Neural progenitor cell (in vitro differentiated cells): Measurements from ENCODE around the gene PHLDB2.

ENCODE experiments used
- EZH2 ChIP-seq: fragments of 200-600 bp; sonication (generic); IDR thresholded peaks from 2 replicates; pipeline ENCODE4 v1.6.1; 2017; ENCODE audit warnings: antibody characterized with exemption, mild to moderate bottlenecking, moderate library complexity
- EZH2phosphoT487 ChIP-seq: fragments of 200-600 bp; sonication (generic); IDR thresholded peaks from 2 replicates; pipeline ENCODE4 v1.6.1; 2017; ENCODE audit warnings: antibody characterized with exemption
- TF ChIP-seq, protein P1 (sequence below): fragments of 200-600 bp; sonication (generic); IDR thresholded peaks from 2 replicates; pipeline ENCODE4 v1.5.1; 2017; ENCODE audit warnings: antibody characterized with exemption, mild to moderate bottlenecking

DNA sequence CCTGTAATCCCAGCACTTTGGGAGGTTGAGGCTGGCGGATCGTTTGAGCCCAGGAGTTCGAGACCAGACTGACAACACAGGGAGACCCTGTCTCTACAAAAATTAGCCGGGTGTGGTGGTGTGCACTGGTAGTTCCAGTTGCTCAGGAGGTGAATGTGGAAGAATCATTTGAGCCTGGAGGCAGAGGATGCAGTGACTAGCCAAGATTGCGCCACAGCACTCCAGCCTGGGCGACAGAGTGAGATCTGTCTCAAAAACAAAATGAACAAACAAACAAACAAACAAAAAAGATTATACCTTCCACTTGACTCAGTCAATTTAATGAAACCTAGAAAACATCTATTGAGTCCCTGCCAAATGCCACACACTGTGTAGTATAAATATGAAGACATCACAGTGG, 30.5 kb upstream of the PHLDB2 start:
- TF ChIP-seq, protein P1, sequence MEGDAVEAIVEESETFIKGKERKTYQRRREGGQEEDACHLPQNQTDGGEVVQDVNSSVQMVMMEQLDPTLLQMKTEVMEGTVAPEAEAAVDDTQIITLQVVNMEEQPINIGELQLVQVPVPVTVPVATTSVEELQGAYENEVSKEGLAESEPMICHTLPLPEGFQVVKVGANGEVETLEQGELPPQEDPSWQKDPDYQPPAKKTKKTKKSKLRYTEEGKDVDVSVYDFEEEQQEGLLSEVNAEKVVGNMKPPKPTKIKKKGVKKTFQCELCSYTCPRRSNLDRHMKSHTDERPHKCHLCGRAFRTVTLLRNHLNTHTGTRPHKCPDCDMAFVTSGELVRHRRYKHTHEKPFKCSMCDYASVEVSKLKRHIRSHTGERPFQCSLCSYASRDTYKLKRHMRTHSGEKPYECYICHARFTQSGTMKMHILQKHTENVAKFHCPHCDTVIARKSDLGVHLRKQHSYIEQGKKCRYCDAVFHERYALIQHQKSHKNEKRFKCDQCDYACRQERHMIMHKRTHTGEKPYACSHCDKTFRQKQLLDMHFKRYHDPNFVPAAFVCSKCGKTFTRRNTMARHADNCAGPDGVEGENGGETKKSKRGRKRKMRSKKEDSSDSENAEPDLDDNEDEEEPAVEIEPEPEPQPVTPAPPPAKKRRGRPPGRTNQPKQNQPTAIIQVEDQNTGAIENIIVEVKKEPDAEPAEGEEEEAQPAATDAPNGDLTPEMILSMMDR, result no peak
- TF ChIP-seq EZH2 (no peak), EZH2phosphoT487 (no peak)
